Erythroblast (primary cell): Measurements from ENCODE around the gene KCNN2.

Experiments
- GATA1 ChIP-seq: IDR thresholded peaks from 2 replicates; pipeline ENCODE4 v1.6.1; 2011; ENCODE audit warnings: low read depth, mild to moderate bottlenecking, control low read depth, low read length, moderate library complexity
- POLR2A ChIP-seq: IDR thresholded peaks from 2 replicates; pipeline ENCODE4 v1.6.1; 2011; ENCODE audit warnings: mild to moderate bottlenecking, low read length

DNA sequence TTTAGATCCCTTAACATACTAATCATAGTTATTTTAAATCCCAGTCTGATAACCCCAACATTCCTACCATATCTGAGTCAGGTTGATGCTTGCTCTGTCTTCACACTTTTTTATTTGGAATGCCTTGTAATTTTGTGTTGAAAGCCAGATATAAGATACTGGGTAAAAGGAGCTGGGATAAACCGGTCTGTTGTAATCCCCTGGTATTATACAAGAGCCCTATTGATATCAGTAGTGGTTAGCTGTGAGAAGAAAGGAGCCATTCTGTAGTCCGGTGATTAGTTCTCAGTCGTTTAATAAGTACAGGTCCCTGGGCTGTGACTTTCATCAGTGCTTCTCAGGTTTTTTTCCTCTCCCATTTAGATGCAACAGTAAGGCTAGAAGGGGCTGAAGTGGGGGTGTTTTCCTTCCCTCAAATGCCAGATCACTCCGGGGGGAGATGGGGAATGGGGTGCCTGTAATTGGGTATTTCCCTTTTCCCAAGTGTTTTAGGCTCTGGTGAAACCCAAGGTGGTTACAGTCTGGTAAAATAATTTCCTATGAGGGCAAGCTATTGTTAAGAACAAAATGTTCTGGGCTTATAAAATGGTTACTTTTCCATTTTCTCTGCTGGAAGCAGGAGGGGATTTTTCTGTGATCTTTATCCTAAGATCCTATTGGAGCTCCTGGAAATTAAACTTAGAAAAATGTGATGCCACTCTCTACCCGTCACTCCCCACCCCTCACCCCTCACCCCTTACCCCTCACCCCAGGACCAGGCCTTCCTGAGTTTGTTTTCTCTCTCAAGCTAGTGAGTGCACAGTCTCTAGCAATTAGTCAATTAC, 72.7 kb downstream of the KCNN2 start:
- TF ChIP-seq POLR2A (no peak), GATA1 (no peak)
